ENCODE data around the gene CADPS2.

The CADPS2 gene

DNA sequence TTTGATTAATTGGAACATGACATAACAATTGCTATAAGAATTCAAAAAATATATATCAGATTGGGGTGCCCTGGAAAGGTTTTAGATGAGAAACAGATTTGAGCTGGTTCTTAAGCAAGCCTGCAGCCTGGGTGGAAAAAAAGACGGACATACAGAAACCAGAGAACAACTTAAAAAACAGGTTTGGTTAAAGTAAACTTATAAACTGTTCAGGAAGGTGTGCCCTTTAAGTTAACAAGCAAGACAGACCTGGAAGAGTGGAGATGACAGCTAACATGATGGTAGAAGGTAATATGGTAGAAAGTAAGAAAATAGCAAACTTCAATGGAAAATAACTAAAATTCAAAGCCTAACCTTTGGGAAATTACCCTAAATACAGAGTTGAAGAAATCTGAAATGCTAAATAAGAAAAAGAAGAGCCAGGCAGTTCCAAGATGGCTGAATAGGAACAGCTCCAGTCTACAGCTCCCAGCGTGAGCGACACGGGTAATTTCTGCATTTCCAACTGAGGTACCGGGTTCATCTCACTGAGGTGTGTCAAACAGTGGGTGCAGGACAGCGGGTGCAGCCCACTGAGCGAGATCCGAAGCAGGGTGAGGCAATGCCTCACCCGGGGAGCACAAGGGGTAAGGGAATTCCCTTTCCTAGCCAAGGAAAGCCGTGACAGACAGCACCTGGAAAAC, 52.2 kb downstream of the CADPS2 start:
- Histone ChIP-seq H3F3A (ENCODE audit: insufficient read depth, low read length) (no peaks in the 10 kb centered on the region), H3K9me2 (ENCODE audit: low read depth, low read length) (no peaks in the 10 kb centered on the region), H3K4me2 (ENCODE audit: low read length) (no peak overlapping the region; the same call in 1 of the 2 replicates), H3K27me3 (ENCODE audit: insufficient read depth, low read length) (no peaks in the 10 kb centered on the region), H3K36me3 (ENCODE audit: insufficient read depth, low read length) (no peaks in the 10 kb centered on the region), H3K79me2 (ENCODE audit: insufficient read depth, low read length) (no peaks in the 10 kb centered on the region), H3K9me3 (ENCODE audit: low read length) (no peaks in the 10 kb centered on the region), H2AFZ (ENCODE audit: low read length) (no peak overlapping the region), H3K4me1 (ENCODE audit: insufficient read depth, low read length, severe bottlenecking) (no peaks in the 10 kb centered on the region), H3K4me3 (ENCODE audit: low read depth, low read length, poor library complexity, severe bottlenecking) (no peak overlapping the region), H3K9ac (ENCODE audit: low read length) (no peak overlapping the region), H3K27ac (ENCODE audit: low read depth, low read length, poor library complexity, severe bottlenecking) (no peak overlapping the region), H4K20me1 (ENCODE audit: insufficient read depth, low read length) (no peaks in the 10 kb centered on the region)
- TF ChIP-seq, protein P1, sequence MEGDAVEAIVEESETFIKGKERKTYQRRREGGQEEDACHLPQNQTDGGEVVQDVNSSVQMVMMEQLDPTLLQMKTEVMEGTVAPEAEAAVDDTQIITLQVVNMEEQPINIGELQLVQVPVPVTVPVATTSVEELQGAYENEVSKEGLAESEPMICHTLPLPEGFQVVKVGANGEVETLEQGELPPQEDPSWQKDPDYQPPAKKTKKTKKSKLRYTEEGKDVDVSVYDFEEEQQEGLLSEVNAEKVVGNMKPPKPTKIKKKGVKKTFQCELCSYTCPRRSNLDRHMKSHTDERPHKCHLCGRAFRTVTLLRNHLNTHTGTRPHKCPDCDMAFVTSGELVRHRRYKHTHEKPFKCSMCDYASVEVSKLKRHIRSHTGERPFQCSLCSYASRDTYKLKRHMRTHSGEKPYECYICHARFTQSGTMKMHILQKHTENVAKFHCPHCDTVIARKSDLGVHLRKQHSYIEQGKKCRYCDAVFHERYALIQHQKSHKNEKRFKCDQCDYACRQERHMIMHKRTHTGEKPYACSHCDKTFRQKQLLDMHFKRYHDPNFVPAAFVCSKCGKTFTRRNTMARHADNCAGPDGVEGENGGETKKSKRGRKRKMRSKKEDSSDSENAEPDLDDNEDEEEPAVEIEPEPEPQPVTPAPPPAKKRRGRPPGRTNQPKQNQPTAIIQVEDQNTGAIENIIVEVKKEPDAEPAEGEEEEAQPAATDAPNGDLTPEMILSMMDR (IDR thresholded peaks at IDR 0.05; ENCODE audit: low read length): no peak
- TF ChIP-seq EZH2 (IDR thresholded peaks at IDR 0.05; ENCODE audit: borderline replicate concordance, low read length): no peak

DNA sequence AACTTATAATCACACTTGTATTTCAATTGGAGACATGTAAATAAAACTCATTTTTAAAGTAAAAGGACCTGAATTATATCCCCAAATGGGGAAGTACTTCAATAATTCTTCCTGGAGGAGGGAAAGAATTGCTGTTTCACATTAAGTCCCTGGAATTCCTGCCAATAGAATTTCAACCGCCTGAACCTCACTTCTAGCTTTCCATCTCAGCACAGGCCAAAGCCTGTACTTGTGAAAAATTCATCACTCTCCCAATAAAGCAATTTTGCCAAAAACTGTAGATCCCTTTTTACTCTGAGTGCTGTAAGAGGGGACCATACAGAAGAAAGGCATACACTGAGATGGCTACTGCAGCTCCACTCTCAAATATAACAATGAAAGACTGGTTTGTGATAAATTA, 54.8 kb downstream of the CADPS2 start:
- no peaks in the 10 kb centered on the region for H3F3A ChIP-seq (ENCODE audit: insufficient read depth, low read length)
- H3K27me3 ChIP-seq (ENCODE audit: insufficient read depth, low read length): no peaks in the 10 kb centered on the region
- no peak for TF ChIP-seq EZH2 (IDR thresholded peaks at IDR 0.05; ENCODE audit: borderline replicate concordance, low read length)
- TF ChIP-seq, protein P1 (IDR thresholded peaks at IDR 0.05; ENCODE audit: low read length): no peak
- no peak overlapping the region for H2AFZ ChIP-seq (ENCODE audit: low read length)
- H3K27ac ChIP-seq (ENCODE audit: low read depth, low read length, poor library complexity, severe bottlenecking): no peak overlapping the region
- no peaks in the 10 kb centered on the region for H3K79me2 ChIP-seq (ENCODE audit: insufficient read depth, low read length)
- no peaks in the 10 kb centered on the region for H3K9me3 ChIP-seq (ENCODE audit: low read length)
- no peaks in the 10 kb centered on the region for H4K20me1 ChIP-seq (ENCODE audit: insufficient read depth, low read length)
- H3K9me2 ChIP-seq (ENCODE audit: low read depth, low read length): no peaks in the 10 kb centered on the region
- no peak overlapping the region for H3K4me3 ChIP-seq (ENCODE audit: low read depth, low read length, poor library complexity, severe bottlenecking)
- H3K4me2 ChIP-seq (ENCODE audit: low read length): no peak overlapping the region
- no peaks in the 10 kb centered on the region for H3K4me1 ChIP-seq (ENCODE audit: insufficient read depth, low read length, severe bottlenecking)
- H3K9ac ChIP-seq (ENCODE audit: low read length): no peak overlapping the region
- no peaks in the 10 kb centered on the region for H3K36me3 ChIP-seq (ENCODE audit: insufficient read depth, low read length)

DNA sequence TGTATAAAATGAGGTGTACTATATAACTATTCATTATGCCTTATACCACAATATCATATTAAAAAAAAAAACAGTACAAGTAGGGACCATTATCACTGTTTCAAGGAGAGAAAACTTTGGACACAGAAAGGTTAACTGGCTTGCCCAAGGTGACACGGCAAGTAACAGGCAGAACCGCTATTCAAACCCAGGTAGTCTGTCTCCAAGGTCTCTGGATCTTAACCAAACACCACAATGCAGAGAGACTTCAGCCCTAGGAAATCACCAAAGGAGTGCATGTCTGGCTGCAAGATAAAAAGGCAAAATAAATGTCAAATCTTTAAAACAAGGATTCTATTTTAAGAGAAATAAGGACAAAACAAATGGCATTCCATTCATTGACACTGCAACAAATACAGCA, 56.3 kb downstream of the CADPS2 start:
- Histone ChIP-seq H3F3A (ENCODE audit: insufficient read depth, low read length) (no peaks in the 10 kb centered on the region), H4K20me1 (ENCODE audit: insufficient read depth, low read length) (no peaks in the 10 kb centered on the region), H3K9me3 (ENCODE audit: low read length) (no peaks in the 10 kb centered on the region)

More for the DNA sequence above, 56.3 kb downstream of the CADPS2 start:
- no peak overlapping the region for H3K4me2 ChIP-seq (ENCODE audit: low read length)
- H3K27ac ChIP-seq (ENCODE audit: low read depth, low read length, poor library complexity, severe bottlenecking): no peak overlapping the region
- no peaks in the 10 kb centered on the region for H3K9me2 ChIP-seq (ENCODE audit: low read depth, low read length)
- H3K36me3 ChIP-seq (ENCODE audit: insufficient read depth, low read length): no peaks in the 10 kb centered on the region
- H3K27me3 ChIP-seq (ENCODE audit: insufficient read depth, low read length): no peaks in the 10 kb centered on the region
- H3K4me3 ChIP-seq (ENCODE audit: low read depth, low read length, poor library complexity, severe bottlenecking): no peak overlapping the region
- no peak overlapping the region for H2AFZ ChIP-seq (ENCODE audit: low read length)
- no peak overlapping the region for H3K9ac ChIP-seq (ENCODE audit: low read length)
- TF ChIP-seq EZH2 (IDR thresholded peaks at IDR 0.05; ENCODE audit: borderline replicate concordance, low read length): no peak
- TF ChIP-seq, protein P1 (IDR thresholded peaks at IDR 0.05; ENCODE audit: low read length): no peak
- H3K4me1 ChIP-seq (ENCODE audit: insufficient read depth, low read length, severe bottlenecking): no peaks in the 10 kb centered on the region
- no peaks in the 10 kb centered on the region for H3K79me2 ChIP-seq (ENCODE audit: insufficient read depth, low read length)
